Activated CD4-positive, alpha-beta T cell treated with anti-CD3 and anti-CD28 coated beads for 24 hours (primary cell): ENCODE data around the gene NOXA1.

Source experiments
- DNase-seq, 2 donors: peaks; one replicate each; pipeline ENCODE4 v3.0.0-alpha.2; 2020; ENCODE audit warnings: low read depth in 2 of 2

The NOXA1 gene

DNA sequence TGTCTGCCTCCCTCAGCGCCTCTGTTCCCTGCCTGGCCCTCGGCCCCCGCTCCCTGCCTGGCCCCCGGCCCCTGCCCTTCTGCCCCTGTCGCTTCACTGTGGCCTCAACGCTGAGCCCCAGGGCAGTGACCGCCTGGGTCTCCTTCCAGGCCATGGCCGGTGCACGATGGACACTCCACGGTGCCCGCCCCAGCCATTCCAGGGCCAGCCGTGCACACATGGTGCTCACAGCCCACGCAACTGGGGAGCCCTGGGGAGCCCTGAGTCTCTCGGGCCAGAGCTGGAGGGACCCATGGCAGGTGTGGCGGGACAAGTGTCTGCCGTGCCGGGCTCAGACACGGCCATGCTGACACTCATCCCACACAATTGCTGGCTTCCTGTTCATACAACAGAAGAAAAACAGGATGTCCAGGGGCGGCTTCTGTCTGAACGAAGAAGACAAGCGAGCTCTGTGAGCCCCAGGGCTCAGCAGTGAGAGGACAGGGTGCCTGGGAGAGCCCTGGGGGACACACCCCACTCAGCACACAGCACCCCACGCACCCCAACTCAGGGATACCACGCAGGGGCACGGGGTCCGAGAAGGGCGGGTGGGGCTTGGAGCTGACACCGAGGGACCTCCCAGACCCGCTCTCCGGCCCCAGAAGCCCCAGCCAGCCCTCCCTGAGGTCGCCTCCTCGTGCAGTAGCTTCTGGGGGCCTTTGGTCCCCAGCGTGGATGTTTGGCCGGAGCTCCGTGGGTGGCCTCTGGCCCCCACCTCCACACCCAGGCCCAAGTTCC, 35.9 kb upstream of the NOXA1 start:
- peak in 1 of 2 donors; percentile 34 for DNase-seq

DNA sequence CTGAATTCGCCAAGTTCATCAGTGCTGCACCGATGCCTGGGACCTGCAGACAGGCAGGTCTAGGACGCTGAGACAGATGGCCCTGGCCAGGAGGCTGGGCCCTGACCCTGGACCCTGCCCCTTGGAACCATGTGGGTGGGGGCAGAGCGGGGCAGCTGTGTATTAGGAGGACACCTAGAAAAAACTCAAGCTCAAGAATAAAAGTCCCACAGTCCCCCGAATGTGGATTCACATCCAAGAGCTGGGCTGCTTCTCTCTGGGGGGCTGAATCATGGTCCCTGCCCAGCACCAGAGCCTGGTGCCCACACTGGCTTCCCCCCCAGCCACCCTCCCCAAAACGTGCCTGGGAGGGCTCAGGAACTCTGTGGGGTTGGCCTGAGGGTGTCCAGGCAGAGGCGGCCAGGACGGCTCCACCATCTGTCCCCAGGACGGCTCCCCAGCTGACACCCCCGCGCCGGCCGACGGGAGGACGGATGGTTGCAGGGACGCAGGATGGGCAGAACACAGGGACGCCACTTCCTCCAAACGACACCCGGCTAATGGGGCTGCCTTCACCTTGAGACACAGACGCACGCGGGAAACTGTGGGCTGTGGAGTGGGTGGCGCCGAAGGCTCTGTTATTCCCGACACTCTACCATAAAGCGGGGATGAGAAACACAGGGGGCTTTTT, 35.2 kb upstream of the NOXA1 start:
- no peak for DNase-seq

DNA sequence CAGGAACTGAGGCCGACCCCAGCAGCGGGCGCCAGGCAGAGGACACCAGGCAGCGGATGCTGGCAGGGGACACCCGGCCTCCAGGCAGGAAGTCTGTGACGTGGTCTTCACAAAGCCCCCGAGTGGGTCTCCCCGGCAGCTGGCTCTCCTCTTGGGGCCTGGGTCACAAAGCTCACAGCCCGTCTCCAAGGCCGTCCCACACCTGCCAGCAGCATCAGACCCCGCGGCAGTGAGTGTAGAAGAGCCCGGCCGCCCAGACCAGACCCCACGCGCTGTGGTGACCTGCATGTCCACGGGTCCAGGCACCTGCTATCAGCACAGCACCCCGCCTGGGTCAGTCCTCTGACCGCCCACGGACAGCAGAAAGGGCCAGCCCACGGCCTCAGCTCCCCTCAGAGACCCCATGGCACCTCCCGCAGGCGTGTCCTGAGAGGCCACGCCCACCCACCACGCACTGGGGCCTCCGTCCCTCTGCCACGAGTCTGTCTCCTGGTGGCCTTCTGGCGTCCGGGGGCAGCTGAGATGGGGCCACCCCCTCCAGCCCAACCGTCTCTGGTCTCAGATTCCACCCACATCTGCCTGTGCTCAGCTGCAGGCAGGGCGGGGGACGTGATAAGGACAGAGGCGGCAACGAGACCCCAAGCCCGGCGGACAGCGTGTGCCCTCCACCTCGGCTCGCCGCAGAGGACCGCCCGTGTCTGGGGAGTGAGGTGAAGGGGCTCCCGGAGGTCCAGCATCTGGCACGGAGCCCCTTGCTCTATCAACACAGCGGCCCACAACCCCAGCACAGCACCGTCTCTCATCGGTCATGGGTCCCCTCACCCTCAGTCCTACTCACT, 34.4 kb upstream of the NOXA1 start:
- no peak for DNase-seq

DNA sequence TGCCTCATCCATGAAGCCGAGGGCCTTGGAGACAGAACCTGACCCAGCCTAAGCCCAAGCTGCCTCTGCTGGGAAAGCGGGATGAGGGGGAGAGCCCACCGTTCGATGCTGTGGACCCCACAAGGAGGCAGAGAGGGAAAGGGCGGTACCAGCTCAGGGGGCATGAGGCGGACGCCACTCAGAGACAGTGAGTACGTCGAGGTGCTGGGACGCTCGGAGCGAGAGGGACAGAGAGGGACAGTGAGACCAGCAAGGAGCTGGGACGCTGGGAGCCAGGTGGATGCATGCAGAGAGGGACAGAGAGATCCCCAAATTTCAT, 33.8 kb upstream of the NOXA1 start:
- DNase-seq = no peak

DNA sequence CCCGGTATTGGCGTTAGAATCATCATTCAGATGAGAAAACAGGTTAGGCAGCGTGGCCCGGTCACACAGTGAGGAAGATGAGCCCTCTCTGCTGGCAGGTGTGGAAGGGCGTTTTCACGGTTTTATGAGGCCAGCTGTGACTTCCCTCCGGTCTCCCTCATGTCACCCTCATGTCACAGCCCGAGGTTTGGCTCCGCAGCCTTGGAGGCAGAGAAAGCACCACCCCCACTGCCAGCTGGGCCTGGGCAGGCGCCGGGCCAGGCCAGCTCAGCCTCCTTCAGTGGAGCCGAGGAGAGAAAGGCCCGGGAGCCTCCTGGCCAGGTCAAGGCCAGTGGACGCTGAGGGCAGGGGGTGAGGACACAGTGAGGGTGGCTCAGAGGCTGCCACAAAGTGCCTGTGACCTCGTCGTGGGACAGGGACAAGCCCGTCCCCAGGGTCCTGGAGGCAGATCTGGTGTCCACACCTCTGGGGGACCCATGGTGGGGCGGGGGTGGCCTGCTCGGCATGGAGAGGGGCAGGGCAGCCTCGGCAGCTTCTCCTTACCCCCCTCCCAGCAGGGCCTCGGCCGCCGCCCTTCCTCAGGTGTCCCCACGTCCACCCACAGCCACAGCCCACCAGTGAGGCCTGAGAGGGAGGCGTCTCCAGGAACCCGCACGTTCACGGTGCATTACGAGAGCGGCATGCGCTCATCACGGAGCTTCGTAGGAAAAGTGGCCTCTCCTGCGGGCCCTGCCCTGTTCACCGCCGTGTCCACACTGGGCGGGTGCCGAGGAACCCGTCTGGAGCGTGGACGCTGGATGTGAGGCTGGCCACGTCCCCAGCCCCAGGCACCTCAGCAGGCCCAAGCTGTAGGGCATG, 32.4 kb upstream of the NOXA1 start:
- no peak for DNase-seq

DNA sequence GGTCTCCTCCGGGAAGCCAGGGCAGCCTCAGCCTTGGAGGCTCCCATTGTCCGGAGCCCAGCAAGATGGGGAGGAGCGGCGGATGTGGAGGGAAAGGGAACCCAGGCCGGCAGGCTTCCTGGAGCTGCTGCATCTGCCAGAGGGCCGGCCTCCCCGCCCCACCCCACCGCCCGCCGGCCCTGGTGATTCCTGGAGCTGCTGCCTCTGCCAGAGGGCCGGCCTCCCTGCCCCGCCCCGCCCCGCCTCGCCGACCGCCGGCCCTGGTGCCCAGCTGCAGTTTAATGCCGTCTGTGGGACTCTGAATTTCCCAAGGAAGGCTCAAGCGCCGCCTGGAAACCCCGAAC, 31.8 kb upstream of the NOXA1 start:
- DNase-seq = no peak

DNA sequence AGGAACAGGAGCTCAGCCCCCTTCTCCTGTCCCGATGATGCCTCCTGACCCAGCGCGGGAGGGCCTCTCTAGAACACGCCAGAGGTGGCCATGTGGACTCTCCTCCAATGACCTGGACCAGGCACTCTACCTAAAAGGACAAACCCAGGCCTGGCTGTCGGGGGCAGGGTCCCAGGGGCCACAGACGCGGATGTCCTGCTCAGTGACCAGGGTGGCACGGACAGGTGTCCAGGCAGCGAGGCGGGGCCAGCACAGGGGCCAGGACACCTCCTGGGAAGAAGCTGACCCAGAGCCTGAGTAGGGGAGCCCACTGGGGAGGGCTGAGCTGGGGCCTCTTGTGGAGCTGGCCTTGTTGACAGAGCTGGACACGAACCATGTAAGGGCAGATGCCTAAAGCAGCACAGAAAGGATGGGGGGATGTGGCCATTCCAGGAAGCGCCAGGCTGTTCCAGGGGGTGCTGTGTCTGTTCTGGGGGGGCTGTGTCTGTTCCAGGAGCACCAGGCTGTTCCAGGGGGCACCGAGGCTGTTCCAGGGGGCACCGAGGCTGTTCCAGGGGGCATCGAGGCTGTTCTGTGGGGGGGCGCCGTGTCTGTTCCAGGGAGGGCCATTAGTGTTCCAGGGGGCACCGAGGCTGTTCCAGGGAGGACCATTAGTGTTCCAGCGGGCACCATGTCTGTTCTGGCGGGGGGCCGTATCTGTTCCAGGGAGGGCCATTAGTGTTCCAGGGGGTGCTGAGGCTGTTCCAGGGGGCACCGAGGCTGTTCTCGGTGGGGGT, 30.8 kb upstream of the NOXA1 start:
- no peak for DNase-seq

DNA sequence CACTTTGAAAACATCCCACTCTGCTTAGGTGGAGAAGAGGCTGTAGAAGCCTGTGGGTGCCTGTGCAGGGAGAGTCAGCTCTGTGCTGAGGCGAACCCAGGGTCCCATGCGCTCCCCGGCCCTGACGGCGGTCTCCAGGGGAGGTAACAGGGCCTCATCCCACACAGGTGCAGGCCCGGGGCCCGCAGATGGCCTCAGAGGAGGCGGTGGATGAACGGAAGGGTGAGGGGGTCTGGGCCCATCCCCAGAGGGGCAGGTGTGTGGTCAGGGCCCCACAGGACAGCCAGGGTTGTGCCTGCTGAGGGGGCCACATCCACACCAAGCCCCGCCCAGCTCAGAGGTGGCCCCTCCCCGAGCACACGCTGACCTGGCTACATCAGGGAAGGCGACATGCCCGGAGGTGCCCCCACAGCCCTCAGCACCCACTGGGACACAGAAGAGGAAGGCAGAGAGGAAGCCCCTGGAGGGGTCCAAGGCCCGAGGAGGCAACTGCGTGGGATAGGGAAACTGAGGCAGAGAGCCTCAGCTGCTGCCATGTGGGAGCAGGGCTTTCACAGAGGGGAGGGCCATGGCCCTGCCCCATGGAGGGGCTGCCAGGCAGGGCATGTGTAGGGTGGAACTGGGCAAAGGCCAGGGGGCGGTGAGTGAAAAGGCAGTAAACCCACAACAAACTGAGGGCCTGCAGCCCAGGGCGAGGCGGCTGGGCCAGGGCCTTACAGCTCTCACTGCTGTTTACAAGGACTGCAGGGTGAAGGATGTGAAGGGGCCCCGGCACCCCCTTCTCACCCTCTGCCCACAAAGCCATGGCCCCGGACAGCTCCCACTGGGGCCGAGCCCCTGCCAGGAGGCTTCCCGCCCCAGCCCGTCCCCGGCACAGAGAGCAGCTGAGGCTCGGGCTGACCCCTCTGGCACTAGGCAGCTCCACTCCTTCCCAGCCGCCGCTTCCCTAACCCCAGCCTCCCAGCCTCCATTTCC, 29.7 kb upstream of the NOXA1 start:
- DNase-seq = no peak

DNA sequence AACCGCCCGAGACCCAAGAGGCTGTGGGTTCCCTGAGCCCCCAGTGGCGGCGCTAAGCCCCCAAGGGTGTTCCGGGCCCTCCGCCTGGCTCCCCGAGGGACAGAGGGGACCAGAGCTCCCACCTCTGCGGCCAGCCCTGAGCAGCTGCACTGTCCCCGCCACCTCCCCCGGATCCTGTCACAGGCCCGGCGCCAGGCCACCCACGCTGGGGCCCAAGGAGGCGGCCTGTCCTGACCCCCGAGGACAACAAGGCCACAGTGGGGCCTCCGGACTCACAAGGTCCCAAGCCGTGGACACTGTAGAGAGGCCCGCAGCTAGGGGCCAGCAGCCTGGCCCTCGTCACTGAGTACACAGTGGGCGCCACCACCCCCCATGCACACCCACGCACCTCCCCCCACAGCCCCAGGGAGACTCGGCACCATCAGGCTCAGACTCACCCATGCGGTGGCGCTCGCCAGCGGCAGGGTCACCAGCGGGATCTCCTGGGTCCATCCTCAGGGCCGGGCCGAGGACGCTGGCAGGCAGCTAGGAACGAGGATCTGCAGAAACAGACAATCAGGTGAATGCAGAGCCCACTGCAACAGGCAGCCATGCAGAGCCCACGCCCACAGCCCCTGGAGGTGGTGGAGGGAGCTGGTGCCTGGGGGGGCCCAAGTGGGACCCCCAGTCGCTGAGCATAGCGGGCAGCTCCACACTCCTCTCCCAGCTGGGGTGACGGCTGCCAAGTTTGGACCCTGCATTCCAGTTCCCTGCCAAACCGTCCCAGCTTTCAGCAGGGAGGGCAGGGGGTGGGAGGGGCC, 28.1 kb upstream of the NOXA1 start:
- DNase-seq = no peak

DNA sequence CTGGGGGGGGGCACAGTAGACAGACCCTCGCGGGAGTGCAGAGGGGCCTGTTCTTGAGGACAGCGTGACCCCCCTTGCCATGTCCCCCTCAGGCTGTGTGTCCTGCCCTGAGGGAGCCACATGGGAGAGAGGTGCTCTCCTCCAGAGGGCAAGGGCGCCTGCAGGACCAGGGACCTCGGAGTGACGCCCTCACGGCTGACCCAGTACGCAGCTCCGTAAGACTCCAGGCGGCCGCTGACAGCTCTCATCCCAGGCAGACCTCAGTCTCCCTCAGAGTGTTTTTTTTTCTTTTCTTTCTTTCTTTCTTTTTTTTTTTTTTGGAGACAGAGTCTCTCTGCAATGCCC, 27.6 kb upstream of the NOXA1 start:
- no peak for DNase-seq

DNA sequence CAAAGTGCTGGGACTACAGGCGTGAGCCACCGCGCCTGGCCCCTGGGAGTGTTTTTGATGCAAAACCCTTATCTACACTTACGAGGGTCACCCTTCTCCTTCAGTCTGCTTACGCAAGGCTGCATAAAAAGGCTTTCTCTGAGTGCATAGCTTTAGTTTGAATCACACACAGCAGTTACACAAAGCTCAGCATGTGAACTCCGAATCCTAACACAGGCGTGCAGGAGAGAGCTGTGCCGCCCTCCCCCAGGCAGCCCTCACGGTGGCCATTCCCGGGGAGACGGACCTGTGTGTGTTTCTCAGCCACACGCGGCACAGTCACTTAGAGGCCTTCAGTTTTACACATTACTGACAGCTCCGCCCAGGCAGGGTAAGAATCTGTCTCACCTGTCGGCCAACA, 27.0 kb upstream of the NOXA1 start:
- no peak for DNase-seq

DNA sequence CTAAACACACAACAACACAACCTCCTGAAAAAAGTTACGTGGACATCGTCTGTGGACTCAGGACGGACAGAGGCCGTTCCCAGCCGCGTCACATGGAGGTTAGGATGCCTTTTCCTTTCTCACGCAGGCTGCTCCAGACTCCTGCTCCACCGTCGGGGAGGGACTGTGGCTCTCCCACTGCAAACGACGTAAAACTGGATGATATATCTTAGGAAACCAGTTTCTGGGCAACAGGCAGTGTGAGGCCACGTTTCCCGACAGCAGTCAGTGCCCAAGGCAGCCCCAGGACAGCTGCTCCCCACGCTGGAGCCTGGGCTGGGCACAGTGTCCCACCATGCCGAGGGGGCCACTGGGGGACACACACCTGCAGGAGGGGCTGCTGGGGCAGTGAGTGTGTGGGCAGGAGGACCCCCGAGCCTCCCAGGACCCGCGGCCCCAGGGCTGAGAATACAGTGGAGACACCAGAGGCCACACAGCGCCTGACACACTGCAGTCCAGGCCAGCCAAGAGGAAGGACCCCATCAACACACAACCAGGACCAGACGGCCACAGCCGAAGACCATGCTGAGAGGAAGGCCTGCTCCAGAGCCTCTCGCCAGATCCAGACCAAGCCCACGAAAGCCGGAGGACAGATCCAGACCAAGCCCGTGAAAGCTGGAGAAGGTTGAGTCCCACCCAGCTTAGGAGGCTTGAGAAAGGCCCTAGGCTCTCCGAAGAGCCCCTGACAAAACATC, 26.4 kb upstream of the NOXA1 start:
- DNase-seq = no peak

DNA sequence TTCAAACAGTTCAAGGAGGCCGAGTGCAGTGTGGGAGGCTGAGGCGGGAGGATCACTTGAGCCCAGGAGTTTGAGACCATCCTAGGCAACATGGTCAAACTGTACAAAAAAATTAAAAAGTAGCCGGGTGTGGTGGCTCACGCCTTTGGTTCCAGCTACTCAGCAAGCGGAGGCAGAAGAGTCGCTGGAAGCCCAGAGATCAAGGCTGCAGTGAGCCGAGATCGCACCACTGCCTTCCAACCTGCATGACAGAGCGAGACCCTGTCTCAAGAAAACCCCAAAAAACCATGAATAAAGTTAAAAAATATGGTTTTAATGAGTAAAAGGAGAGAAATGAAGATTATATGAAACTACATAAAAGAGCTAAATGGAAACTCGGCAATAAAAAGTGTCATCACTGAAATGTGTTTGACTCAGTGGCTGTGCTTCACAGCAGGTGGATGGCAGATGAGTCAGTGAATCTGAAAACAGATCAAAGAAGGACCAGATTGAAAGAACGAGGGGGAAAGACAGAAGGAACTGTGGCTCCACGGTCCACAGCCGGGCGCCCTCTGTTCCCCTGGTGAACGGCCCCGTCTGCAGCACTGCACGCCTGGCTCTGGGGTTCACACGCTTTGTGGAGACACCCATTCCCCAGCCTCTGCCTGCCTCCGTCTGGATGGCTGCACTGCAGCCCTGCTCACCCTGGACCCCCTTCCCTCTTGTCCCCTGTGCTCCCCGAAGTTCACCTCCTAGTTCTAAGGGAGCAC, 25.3 kb upstream of the NOXA1 start:
- peak in 1 of 2 donors; percentile 31 for DNase-seq

DNA sequence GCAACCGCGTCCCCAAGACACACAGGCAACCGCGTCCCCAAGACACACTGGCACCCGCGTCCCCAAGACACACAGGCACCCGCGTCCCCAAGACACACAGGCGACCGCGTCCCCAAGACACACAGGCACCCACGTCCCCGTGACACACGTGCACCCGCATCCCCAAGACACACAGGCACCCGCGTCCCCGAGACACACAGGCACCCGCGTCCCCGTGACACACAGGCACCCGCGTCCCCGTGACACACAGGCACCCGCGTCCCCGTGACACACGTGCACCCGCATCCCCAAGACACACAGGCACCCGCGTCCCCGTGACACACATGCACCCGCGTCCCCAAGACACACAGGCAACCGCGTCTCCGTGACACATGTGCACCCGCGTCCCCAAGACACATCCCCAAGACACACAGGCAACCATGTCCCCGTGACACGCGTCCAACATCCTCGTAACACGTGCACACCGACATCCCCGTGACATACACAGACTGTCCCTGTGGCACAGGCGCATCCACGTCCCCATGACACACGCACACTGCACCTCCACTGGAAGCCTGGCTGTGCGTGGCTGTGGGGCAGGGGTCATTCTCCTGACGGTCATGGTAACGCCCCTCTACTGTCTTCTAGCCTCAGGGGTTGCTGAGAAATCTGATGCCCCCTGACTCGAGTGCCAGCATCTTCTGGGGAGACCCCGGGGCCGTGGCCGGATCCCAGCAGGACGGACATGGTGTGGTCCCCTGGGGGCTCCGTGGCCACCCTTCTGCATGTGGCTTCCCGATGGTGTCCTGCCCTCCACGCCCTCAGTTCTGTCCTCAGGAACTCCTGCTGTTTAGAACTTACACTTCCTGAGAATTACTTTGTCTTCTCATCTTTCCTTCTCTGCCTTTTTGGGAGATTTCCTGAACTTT, 24.4 kb upstream of the NOXA1 start:
- DNase-seq = no peak

DNA sequence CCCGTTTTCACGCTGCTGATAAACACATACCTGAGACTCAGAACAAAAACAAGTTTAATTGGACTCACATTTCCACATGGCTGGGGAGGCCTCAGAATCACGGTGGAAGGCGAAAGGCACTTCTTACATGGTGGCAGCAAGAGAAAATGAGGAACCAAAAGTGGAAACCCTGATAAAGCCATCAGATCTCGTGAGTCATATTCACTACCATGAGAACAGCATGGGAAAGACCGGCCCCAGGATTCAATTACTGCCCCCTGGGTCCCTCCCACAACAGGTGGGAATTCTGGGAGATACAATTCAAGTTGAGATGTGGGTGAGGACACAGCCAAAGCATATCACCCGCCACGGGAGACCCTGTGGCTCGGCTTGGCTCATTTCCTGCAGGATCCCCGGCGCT, 20.4 kb upstream of the NOXA1 start:
- DNase-seq = no peak

DNA sequence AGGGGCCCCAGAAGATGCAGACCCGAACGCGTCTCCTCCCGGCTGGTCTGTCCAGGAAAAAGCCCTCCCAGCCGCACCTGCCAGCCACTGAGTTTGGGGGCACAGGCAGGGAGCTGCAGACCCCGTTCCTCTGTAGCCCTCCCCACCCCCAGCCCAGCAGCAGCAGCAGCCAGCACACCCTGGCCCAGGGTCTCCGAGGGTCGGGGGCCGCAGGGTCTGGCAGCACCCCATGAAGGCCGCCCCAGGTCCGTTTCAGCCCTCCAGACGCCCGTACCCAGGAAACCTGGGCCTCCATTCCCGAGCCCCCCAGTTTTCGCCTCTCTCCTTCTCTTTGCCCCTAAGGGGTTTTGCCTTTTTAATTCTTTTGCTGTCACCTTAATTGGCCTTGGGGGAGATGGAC, 19.9 kb upstream of the NOXA1 start:
- no peak for DNase-seq
